GM10248 (cell line): ENCODE data around the gene CNOT2.

Source experiments
- CTCF ChIA-PET: fragments of 300-600 bp; sonication (Branson Sonifier 250); formaldehyde crosslinking; extraction: SDS; loops from one replicate; lab custom pipeline; 2021; ENCODE audit warnings: antibody characterized with exemption; lab: Yijun Ruan, JAX
- POLR2A ChIA-PET: fragments of 350-650 bp; sonication (Branson Sonifier 250); formaldehyde crosslinking; extraction: SDS; loops from one replicate; lab custom pipeline; 2020; ENCODE audit warnings: antibody characterized with exemption; lab: Yijun Ruan, JAX
- DNase-seq: peaks from one replicate; pipeline ENCODE4 v3.0.0; 2012; ENCODE audit errors: extremely low spot score
- CTCF ChIP-seq: IDR thresholded peaks from 2 replicates; pipeline ENCODE4 v1.5.1; 2012; ENCODE audit warnings: mild to moderate bottlenecking, low read depth; ENCODE audit errors: extremely low read depth, missing control alignments, control extremely low read depth

The CNOT2 gene

DNA sequence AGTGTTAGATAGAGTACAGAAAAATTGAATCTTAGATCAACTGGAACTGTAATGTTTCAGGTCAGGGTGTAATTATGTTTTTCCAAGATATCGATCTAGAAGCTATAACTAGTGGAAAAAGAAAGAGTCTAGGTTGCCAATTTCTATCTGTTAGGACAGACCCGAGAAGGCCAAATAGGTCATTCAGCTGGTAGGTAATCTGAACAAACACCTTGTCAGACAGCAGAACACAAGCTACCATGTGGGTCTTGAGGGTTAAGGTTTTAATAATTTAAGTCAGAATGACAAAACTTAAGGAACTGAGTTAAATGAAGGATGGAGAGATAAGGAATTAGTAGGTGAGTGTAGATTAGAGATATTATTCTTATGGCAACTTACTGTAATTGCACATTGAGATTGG is 78.0 kb downstream of the CNOT2 start:
- DNase-seq = no peak
- CTCF ChIA-PET = interaction anchor here (1.4 kb wide), 1 partner anchor 32 kb away, joined by 3 read pairs; no protein-coding TSS in a partner anchor
- no peak for TF ChIP-seq CTCF
- POLR2A ChIA-PET = no interaction called here

GRCh38 chr12:70327541-70327940 is 84.3 kb downstream of the CNOT2 start:
- CTCF ChIA-PET = interaction anchor here (0.7 kb wide), 1 partner anchor 12 kb away, joined by 3 read pairs; no protein-coding TSS in a partner anchor
- DNase-seq = no peak
- TF ChIP-seq CTCF = no peak
- POLR2A ChIA-PET = no interaction called here

- TF ChIP-seq CTCF = no peak
- no peak for DNase-seq
- ChIA-PET POLR2A (no interaction called here), CTCF (no interaction called here)
Measured at GRCh38 chr12:70329728-70330127, 86.5 kb downstream of the CNOT2 start.

- ChIA-PET CTCF (no interaction called here), POLR2A (no interaction called here)
- no peak for TF ChIP-seq CTCF
- DNase-seq = no peak
Measured at GRCh38 chr12:70330158-70330557, 86.9 kb downstream of the CNOT2 start.

DNA sequence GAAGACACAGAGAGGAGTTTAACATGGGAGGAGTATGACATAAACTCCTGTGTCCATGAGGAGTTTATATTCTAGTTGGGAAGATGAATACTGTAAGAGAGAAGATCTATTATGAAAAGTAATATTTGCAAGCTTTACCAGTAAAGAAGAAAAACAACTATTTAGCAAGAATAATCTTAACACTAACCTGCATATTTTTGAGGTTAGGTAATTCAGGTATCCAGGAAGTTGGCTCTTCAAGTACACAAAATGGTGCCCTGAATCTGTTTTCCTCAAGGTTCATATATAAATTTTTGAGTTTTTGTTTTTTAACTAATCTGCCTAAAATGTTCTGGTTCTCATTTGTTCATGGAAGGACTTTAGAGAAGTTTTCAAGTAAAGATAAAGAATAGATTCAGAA is 89.0 kb downstream of the CNOT2 start:
- ChIA-PET POLR2A (no interaction called here), CTCF (no interaction called here)
- DNase-seq = no peak
- no peak for TF ChIP-seq CTCF

GRCh38 chr12:70334742-70335141 is 91.5 kb downstream of the CNOT2 start:
- no peak for TF ChIP-seq CTCF
- no peak for DNase-seq
- POLR2A ChIA-PET = no interaction called here
- CTCF ChIA-PET = interaction anchor here (1.1 to 1.4 kb wide), 2 partner anchors 11 to 25 kb away, joined by 4 read pairs; no protein-coding TSS in a partner anchor
